Peyer's patch (tissue), 4 donors: ENCODE data around the gene FCRL3.
"Not testable (repeated sequence)": the region's sequence is repeated elsewhere in the genome, so short reads cannot be mapped to it uniquely, and the experiment has no call there.

Source experiments
- POLR2A ChIP-seq, 2 donors: fragments of 450-650 bp; IDR thresholded peaks; one replicate each; pipeline ENCODE4 v1.5.1; 2017; ENCODE audit warnings: antibody characterized with exemption in 2 of 2, mild to moderate bottlenecking in 2 of 2, moderate library complexity in 2 of 2
- TF ChIP-seq, protein P1 (sequence below), 6 experiments: fragments of 450-650 bp in 4 of 6; fragments of 200-600 bp in 2 of 6; sonication (generic) in 1 of 6; IDR thresholded peaks; one replicate each; pipeline ENCODE4 v1.5.1; 2017 to 2019; ENCODE audit warnings: antibody characterized with exemption in 6 of 6, mild to moderate bottlenecking in 3 of 6, moderate library complexity in 1 of 6

GRCh38 chr1:157735991-157736390 lies 35.4 kb upstream of the FCRL3 start:
- TF ChIP-seq POLR2A (IDR thresholded peaks at IDR 0.05), result not testable (repeated sequence)
- TF ChIP-seq, protein P1, sequence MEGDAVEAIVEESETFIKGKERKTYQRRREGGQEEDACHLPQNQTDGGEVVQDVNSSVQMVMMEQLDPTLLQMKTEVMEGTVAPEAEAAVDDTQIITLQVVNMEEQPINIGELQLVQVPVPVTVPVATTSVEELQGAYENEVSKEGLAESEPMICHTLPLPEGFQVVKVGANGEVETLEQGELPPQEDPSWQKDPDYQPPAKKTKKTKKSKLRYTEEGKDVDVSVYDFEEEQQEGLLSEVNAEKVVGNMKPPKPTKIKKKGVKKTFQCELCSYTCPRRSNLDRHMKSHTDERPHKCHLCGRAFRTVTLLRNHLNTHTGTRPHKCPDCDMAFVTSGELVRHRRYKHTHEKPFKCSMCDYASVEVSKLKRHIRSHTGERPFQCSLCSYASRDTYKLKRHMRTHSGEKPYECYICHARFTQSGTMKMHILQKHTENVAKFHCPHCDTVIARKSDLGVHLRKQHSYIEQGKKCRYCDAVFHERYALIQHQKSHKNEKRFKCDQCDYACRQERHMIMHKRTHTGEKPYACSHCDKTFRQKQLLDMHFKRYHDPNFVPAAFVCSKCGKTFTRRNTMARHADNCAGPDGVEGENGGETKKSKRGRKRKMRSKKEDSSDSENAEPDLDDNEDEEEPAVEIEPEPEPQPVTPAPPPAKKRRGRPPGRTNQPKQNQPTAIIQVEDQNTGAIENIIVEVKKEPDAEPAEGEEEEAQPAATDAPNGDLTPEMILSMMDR (IDR thresholded peaks at IDR 0.05), result not testable (repeated sequence)
